HL-60 (cell line): Measurements from ENCODE around the gene TOP3A.
A peak's percentile ranks its signal among the peaks of the same experiment; 100 is the strongest.

Experiments used
- DNase-seq, 2 experiments: peaks; one replicate each; pipeline ENCODE4 v3.0.0-alpha.2; 2010 to 2020; ENCODE audit warnings: low read depth in 1 of 2, low spot score in 1 of 2
- H3K27ac ChIP-seq: fragments of 250-450 bp; sonication (Bioruptor Pico); replicated peaks from 2 replicates; pipeline ENCODE4 v1.5.1; 2020; ENCODE audit warnings: mild to moderate bottlenecking, moderate library complexity
- H3K27me3 ChIP-seq: fragments of 250-450 bp; sonication (Bioruptor Pico); 2 replicates; pipeline ENCODE4 v1.5.1; 2021; ENCODE audit warnings: mild to moderate bottlenecking, moderate library complexity; ENCODE audit not compliant: insufficient read depth, poor library complexity, severe bottlenecking
- H3K4me3 ChIP-seq: replicated peaks from 2 replicates; pipeline ENCODE4 v1.5.1; 2011; ENCODE audit warnings: mild to moderate bottlenecking, control low read depth, low read length; ENCODE audit not compliant: insufficient read depth
- CTCF ChIP-seq: IDR thresholded peaks from one replicate; pipeline ENCODE4 v1.5.1; 2011; ENCODE audit warnings: low read length, control low read depth, inconsistent platforms; ENCODE audit not compliant: insufficient read depth
- GABPA ChIP-seq: IDR thresholded peaks from 2 replicates; pipeline ENCODE4 v1.6.1; 2012; ENCODE audit warnings: low read depth
- POLR2AphosphoS5 ChIP-seq: IDR thresholded peaks from 2 replicates; pipeline ENCODE4 v1.6.1; 2012; ENCODE audit warnings: low read depth
- REST ChIP-seq: IDR thresholded peaks from 2 replicates; pipeline ENCODE4 v1.6.1; 2012; ENCODE audit warnings: low read depth; ENCODE audit not compliant: insufficient replicate concordance
- SPI1 ChIP-seq: IDR thresholded peaks from 2 replicates; pipeline ENCODE4 v1.6.1; 2012; ENCODE audit warnings: low read depth, mild to moderate bottlenecking, borderline replicate concordance

The TOP3A gene

GRCh38 chr17:18318117-18318516, 3.3 kb upstream of the TOP3A start:
- H3K4me3 ChIP-seq: no peak overlapping the region

DNA sequence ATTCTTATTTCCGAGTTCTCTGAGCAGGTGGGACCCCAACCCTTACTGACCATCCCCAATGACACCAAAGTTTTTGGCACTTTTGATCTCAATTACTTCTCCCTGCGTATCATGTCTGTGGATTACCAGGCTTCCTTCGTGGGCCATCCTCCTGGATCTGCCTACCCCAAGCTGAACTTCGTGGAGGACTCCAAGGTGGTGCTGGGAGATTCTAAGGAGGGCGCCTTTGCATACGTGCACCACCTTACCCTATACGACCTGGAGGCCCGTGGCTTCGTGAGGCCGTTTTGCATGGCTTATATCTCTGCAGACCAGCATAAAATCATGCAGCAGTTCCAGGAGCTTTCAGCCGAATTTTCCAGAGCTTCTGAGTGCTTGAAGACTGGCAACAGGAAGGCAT, 1.2 kb upstream of the TOP3A start:
- Histone ChIP-seq H3K27ac (peak overlapping the region; percentile 96), H3K27me3 (no peaks in the 10 kb centered on the region), H3K4me3 (peak overlapping the region; percentile 55)
- TF ChIP-seq CTCF (no peak), POLR2AphosphoS5 (no peak), SPI1 (no peak), GABPA (no peak), REST (no peak)
- no peak for DNase-seq

More at GRCh38 chr17:18318117-18318516, 3.3 kb upstream of the TOP3A start:
- DNase-seq: no peak
- Histone ChIP-seq H3K27me3 (no peaks in the 10 kb centered on the region), H3K27ac (no peak overlapping the region)
- TF ChIP-seq CTCF: no peak
- TF ChIP-seq GABPA: no peak
- TF ChIP-seq SPI1: no peak
- TF ChIP-seq REST: no peak
- no peak for TF ChIP-seq POLR2AphosphoS5

GRCh38 chr17:18315562-18315922, 748 bp upstream of the TOP3A start:
- H3K27ac ChIP-seq: peak overlapping the region; percentile 96
- TF ChIP-seq SPI1: peak; percentile 67
- no peak for TF ChIP-seq POLR2AphosphoS5
- TF ChIP-seq GABPA: no peak
- no peak for TF ChIP-seq REST
- TF ChIP-seq CTCF: no peak
- no peaks in the 10 kb centered on the region for H3K27me3 ChIP-seq
- DNase-seq: peak in 1 of 2 experiments; percentile 48
- H3K4me3 ChIP-seq: peak overlapping the region; percentile 55
